Testis (tissue), 3 donors: ENCODE data around the gene CFAP299. TPM values are rescaled to one million over a fixed set of nuclear protein-coding genes. Genes with fewer than 3 reads are reported as not detected.

Experiments
- DNase-seq: peaks from one replicate; pipeline ENCODE4 v3.0.0-alpha.2; 2019
- H3K27ac ChIP-seq, 2 donors: fragments of 200-600 bp; sonication (generic); one replicate each; pipeline ENCODE4 v1.5.1; 2019
- H3K27me3 ChIP-seq: fragments of 200-600 bp; sonication (generic); one replicate; pipeline ENCODE4 v1.5.1; 2019
- H3K36me3 ChIP-seq: fragments of 200-600 bp; sonication (generic); one replicate; pipeline ENCODE4 v1.5.1; 2017; ENCODE audit warnings: low read depth; ENCODE audit errors: missing control alignments
- H3K4me1 ChIP-seq: fragments of 200-600 bp; sonication (generic); one replicate; pipeline ENCODE4 v1.5.1; 2019
- H3K4me3 ChIP-seq, 2 donors: fragments of 200-600 bp; sonication (generic); one replicate each; pipeline ENCODE4 v1.5.1; 2017 to 2019
- H3K9me3 ChIP-seq: fragments of 200-600 bp; sonication (generic); one replicate; pipeline ENCODE4 v1.5.1; 2017
- CTCF ChIP-seq, 3 experiments: fragments of 450-650 bp in 2 of 3; fragments of 200-600 bp in 1 of 3; sonication (generic) in 1 of 3; IDR thresholded peaks; one replicate each; pipeline ENCODE4 v1.5.1; 2016 to 2019; ENCODE audit warnings: antibody characterized with exemption in 3 of 3, mild to moderate bottlenecking in 2 of 3, moderate library complexity in 1 of 3
- POLR2A ChIP-seq: fragments of 450-650 bp; IDR thresholded peaks from one replicate; pipeline ENCODE4 v1.6.1; 2017; ENCODE audit warnings: antibody characterized with exemption, mild to moderate bottlenecking, moderate library complexity
- WGBS, 2 donors: methylation state at CpG; one replicate each; pipeline ENCODE4 v1.1.5; 2018; 5-methylcytosine and 5-hydroxymethylcytosine counted together
- intact Hi-C: fragments of 100-400 bp; cut with DNase I; formaldehyde crosslinking; loops from one replicate; pipeline ENCODE4 v1.15.1; 2023; ENCODE audit warnings: low total_unique reads
- polyA plus RNA-seq: library from polyadenylated mRNA; stranded (reverse); fragments of 350-450 nt; fragmentation: Illumina TruSeq; extraction: RNeasy Lipid Tissue Mini Kit (QIAGEN cat#74804); gene quantifications from one replicate; pipeline ENCODE4 v1.2.3, GENCODE V29; 2014; ENCODE audit warnings: low read depth, low replicate concordance; ENCODE audit not compliant: insufficient read depth
- total RNA-seq, 2 donors: library from RNA; depleted of rRNA; stranded (reverse); fragments of >200 nt; gene quantifications; one replicate each; pipeline ENCODE4 v1.2.3, GENCODE V29; 2016

Gene CFAP299
- total and polyA plus RNA-seq, 3 donors from 2014 or later = 18.1 to 51.9 (median 21.4) TPM

DNA sequence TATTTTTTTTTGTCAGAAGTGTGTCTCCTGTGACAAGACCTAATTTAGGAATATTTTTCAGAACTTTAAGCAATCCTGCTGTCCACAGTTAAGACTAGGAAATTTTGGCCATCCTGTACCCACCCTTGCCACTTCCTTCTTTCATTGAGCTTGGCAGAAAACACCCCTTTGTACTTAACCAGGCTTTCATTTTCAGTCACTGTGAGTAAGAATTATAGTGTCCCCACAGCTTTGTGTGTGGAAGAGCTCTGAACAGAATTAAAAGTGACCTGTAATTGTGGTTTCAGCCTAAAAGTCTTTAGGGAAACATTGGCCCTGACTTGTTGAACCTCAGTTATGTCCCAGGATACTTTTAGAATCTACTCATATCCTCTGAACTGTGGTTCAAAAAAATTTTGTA, 541.3 kb downstream of the CFAP299 start:
- intact Hi-C loops = no loop called here
- no peaks in the 10 kb centered on the region for H3K9me3 ChIP-seq
- H3K27me3 ChIP-seq = no peaks in the 10 kb centered on the region
- no peaks in the 10 kb centered on the region for H3K4me1 ChIP-seq
- no peak overlapping the region for H3K4me3 ChIP-seq
- no peak for DNase-seq
- TF ChIP-seq CTCF (IDR thresholded peaks at IDR 0.05) = no peak
- no peak for TF ChIP-seq POLR2A
- H3K27ac ChIP-seq = no peak overlapping the region
- no peaks in the 10 kb centered on the region for H3K36me3 ChIP-seq

DNA sequence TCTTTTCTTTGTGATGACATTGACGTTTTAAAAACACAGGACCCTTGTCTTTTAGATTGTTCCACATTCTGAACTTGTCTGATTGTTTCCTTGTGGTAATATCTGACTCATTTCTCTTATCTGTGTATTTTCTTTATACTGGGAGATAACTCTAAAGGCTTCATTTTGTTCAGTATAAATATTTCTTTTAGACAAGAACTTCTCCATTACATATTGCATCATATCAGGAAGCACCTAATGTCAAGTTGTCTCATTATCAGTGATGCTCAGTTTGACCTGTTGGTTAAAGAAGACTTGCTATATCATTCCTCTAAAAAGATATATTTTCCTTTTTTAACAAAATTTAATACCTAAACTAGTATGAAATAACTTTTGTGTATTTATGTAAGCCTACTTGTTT, 542.7 kb downstream of the CFAP299 start:
- TF ChIP-seq CTCF (IDR thresholded peaks at IDR 0.05) (no peak), POLR2A (no peak)
- no peak overlapping the region for H3K4me3 ChIP-seq
- intact Hi-C loops = no loop called here
- no peaks in the 10 kb centered on the region for H3K27me3 ChIP-seq
- whole genome bisulfite sequencing, 2 donors = 67 to 69% methylated on average over 1 of the region's 1 CpG
- no peak overlapping the region for H3K27ac ChIP-seq
- H3K4me1 ChIP-seq = no peaks in the 10 kb centered on the region
- DNase-seq = no peak
- H3K36me3 ChIP-seq = no peaks in the 10 kb centered on the region
- H3K9me3 ChIP-seq = no peaks in the 10 kb centered on the region

DNA sequence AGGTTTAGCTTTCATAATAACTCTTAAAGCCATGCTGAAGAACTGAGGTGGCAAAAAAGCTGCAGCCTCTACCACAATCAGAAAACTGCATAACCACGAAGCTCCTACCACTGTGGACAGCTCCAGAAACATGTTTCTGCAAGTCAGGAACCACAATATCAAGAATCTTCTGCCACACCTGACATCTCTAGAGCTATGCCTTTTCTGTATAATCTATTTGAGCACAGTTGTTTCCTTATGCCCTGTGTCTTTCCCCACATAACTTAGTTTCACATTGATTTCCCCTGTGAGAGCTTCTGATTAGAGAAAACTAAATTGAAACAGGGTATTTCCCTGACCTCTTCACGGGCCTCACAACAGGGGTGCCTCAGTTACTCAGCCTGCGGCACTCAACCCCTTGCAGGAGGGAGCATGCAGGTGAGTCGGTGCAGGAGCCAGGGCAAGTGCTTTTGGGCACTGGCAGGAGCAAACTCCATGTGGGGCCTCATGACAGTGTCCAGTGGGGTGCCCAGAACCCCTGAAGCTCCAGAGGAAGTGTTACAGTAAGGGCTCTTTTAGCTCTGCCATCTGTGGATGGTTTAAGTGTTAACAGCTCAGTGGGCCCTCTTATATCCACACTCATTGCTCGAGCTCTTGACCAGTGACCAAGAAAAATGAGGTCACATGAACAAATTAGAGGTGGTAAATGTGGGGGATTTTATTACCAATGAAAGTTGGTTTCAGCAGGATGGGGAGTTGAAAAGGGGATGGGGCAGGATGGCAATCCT, 562.2 kb downstream of the CFAP299 start:
- intact Hi-C loops = no loop called here
- no peaks in the 10 kb centered on the region for H3K9me3 ChIP-seq
- no peaks in the 10 kb centered on the region for H3K4me1 ChIP-seq
- DNase-seq = no peak
- H3K27ac ChIP-seq = no peak overlapping the region
- H3K27me3 ChIP-seq = no peaks in the 10 kb centered on the region
- no peaks in the 10 kb centered on the region for H3K36me3 ChIP-seq
- TF ChIP-seq CTCF (IDR thresholded peaks at IDR 0.05) = no peak
- TF ChIP-seq POLR2A = no peak
- WGBS, 2 donors = 79 to 83% methylated on average over 5 of the region's 5 CpGs
- H3K4me3 ChIP-seq = no peak overlapping the region

DNA sequence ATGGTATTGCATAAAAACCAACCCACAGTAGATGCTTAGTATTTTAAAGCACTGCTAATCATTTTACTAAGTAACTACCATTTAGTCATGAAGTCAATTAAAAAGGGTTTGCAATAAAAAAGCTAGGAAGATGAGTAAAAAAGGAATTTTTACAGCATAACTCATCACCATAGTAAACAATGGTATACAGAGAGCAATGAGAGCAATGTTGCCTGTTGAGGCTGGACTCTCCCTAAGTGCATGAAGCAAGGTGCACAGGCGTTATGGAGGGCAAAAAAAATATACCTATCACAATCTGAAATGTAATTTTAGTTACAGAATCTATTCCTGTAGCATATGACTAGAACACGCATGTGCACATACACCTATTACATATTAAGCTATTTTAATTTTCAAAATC, 565.4 kb downstream of the CFAP299 start:
- Histone ChIP-seq H3K4me1 (no peaks in the 10 kb centered on the region), H3K27ac (no peak overlapping the region), H3K9me3 (no peaks in the 10 kb centered on the region), H3K36me3 (no peaks in the 10 kb centered on the region), H3K4me3 (no peak overlapping the region), H3K27me3 (no peaks in the 10 kb centered on the region)
- no peak for DNase-seq
- intact Hi-C loops = no loop called here
- TF ChIP-seq CTCF (IDR thresholded peaks at IDR 0.05) = no peak
- no peak for TF ChIP-seq POLR2A
- WGBS, 2 donors = 90 to 92% methylated on average over 2 of the region's 2 CpGs

GRCh38 chr4:80903020-80903419, 567.5 kb downstream of the CFAP299 start:
- H3K4me1 ChIP-seq = no peaks in the 10 kb centered on the region
- DNase-seq = no peak
- H3K4me3 ChIP-seq = no peak overlapping the region
- intact Hi-C loops = no loop called here
- TF ChIP-seq POLR2A (no peak), CTCF (IDR thresholded peaks at IDR 0.05) (no peak)
- H3K27ac ChIP-seq = no peak overlapping the region
- H3K36me3 ChIP-seq = no peaks in the 10 kb centered on the region
- no peaks in the 10 kb centered on the region for H3K27me3 ChIP-seq
- H3K9me3 ChIP-seq = no peaks in the 10 kb centered on the region
